UCSD-AML1 (cell line): Measurements from ENCODE around the gene PPOX.

Experiments used
- DNase-seq: peaks from one replicate; lab custom pipeline; 2025; ENCODE audit not compliant: unreplicated experiment; lab: John Stamatoyannopoulos, UW

The PPOX gene

DNA sequence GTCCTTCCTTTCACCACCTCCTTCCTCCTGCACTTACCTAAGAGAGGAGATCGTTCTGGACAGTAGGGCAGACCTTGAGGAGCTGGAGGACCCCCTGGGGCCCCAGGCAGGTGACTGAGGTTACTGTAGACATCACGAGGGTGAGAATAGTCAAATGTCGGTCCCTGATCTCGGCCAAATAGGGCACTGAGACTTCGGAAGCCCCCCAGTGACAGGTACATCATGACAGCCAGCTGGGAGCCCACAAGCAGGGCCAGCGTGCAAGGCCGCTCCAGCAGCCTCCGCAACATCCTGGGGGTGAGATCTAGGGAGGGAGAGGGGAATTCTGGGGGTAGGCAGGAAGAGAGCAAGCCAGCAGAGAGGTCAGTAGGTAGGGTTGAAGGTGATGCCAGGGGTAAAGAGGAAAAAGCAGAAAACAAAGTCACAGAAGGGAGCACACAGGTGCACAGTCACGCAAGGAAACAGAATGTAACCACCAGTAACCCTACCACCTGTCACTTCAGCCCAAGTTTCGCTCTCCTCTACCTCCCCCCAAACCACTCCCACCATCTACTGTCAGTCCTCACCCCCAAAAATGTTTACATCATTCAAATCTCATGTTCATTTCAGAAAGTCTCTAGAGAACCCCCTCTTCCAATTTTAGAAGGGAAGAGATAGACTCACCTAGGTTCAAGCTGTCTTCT lies 9.7 kb downstream of the PPOX start:
- no peak for DNase-seq

DNA sequence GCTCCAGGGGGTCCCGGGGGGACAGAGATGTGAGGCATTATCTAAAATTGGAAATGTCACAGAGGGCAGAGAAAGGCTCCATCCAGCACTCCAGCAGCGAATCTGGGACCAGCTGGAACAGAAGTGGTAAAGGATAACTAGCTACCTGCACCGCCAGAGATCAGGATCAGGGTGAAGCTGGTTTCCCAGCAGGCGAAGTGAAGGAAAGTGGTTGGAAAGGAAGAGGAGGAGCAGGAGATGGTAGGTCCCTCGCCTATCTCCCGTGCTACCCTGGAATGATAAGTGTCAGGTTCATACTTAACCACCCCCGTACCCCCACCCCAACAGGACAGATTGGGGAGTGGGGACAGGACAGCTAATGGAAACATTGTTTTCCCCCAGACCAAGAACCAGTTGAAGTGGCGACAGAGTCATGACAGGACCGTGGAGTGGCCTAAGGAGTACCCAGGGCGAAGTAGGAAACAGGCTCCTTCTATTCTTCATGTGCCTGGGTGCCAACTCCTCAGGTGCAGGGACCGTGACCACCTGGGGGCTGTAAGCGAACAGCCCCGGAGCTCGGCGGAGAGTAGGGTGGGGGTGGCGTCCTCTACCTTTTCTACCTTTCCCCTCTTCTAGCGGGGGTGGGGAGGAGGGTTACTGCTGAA lies 10.4 kb downstream of the PPOX start:
- no peak for DNase-seq

DNA sequence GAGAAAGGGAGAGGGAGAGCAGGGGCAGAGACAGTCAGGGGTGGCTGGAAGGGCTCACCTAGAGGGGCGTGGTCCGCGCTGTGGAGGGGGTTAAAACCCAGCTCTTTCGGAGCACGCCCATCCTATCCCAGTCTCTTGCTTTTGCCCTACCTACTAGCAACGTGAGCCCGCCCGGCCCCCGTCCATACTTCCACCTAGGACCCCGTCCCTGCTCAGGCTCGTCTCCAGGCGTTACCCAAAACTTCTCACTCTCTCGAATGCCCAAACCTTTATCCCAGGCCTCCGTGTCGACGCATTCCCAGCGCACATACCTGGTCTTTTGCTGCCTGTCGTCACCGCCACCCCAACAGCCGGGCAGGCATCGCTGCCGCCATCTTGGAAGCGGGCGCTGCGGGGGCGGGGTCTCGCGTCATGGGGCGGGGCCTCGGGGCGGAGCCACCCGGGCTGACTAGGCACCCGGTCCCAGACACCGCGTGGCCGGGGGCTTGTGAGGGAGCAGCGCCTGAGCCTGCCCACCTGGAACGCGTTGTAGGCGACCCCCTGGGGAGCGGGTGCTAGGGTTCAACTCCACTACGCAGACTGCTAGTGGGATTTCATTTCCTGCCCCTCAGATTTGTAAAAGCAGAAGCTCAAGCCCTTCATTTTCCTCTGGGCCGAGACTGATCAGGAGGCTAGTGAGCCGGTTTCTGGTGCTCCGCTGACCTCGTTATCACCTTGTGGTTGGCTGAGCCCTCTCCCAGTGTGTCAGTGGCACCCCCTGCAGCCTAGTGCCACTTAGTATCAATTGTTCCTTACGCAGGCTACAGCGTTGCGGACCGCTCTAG lies 11.1 kb downstream of the PPOX start, which contains the start of gene B4GALT3:
B4GALT3 (minus strand) TSS at position 396 of the 824 bp plus-strand sequence. CDS start 1,447 bp downstream, outside the sequence.
- DNase-seq = peak; percentile 89

DNA sequence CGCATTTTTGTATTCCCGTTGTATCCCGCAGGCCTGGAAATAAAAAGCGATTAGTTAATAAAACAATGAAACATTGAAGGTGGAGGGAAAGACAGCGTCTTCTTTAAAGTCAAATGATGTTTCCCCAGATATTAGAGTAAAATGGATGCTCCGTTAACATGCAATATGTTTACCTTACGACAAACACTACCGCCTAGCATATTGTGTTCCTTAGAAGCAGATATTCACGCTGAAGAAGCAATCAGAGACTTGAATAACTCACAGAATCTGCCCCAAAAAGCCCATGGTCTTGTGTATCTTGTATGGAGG lies 11.7 kb downstream of the PPOX start:
- no peak for DNase-seq

DNA sequence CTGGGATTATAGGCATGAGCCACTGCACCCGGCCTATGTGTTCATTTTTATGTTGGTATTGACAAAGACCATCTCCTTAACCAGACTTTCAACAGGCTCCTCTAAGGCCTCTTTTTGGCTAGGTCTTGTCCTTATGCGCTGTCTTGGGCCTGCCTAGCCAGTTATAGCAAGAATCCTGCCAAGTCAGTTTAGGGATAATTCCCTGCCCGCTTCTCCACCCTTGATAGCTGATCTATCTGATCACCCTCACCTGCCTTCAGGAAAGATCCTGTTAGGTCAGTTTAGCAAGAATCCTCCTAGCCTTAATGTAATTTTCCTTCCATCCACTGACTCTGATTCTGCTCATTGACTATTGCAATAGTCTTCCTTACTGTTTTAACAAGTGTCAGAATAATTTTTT lies 13.5 kb downstream of the PPOX start:
- no peak for DNase-seq

DNA sequence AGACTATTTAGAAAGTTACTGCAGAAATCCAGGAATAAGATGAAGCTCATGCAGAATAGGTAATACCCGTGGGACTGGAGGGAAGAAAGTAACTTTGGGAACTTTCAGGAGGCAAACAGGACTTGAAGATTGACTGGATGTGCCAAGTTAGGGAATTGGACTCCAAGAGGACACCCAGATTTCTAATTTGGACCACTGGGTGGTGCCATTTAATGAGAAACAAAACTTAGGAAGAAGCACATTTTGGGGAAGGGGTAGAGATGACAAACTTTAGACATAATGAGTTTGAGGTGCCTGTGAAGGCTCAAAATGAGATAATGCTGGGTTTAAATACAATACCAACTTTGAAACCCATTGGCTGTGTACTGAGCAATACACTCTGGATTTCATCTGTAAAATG lies 14.4 kb downstream of the PPOX start:
- no peak for DNase-seq

DNA sequence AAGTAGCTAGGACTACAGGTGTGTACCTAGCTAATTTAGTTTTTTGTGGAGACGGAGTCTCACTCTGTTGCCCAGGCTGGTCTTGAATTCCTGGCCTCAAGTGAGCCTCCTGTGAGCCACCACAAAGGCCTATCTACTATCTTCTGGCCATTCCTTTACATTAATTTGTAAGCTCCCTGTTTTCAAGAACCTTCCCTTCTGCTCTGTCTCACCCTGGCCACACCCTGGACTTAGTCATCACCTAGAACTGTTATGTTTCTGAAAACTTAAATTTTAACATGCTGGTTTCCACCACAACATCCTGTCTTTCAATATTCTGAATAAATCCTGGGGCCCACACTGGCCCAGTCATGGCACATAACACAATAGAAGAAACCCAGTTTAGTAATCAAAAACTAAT lies 16.0 kb downstream of the PPOX start:
- DNase-seq = no peak

DNA sequence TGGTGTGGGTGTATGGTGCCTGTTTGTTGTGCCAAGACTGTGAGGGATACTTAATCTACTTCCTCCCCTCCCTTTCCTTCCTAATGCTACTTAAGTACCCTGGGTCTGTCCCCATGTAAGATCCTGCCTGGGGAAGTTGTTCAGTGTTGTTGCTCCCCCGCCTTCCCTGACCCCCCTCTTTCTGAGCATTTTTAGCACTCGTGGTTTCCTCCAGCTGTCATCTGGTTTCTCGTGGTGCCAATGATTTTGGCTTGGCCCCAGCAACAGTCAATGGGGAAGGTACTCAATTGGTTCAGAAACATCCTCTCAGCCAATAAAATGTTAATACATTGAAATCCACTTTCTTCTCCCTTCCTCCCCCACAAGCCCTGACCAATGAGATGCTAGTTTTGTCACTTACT lies 19.1 kb downstream of the PPOX start:
- DNase-seq = peak; percentile 88

DNA sequence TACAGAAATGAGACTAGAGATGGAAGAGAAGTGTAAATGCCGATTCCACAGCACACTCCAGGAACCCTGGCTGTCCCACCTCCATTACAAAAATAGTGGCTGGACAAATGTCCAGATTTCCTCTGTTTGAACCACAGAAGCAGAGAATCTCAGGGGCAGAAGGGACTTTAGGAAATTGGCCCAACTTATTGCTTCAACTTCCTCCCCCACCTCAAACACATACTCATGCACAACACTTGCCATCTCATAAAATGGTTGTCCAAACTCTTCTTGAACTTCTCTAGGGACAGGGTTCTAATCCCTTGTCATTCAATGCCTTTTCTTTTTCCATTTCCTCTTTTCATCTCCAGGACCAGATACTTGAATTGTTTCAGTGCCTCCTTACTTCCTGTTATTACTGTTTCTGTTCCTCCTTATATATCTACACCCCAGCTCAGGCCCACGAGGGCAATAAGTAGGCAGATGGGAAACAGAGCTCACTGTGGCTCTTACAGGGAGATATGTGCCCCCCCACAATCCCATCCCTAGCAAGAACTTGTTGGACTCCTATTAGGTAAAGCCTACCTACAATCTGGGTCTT lies 19.6 kb downstream of the PPOX start:
- DNase-seq = peak; percentile 37

DNA sequence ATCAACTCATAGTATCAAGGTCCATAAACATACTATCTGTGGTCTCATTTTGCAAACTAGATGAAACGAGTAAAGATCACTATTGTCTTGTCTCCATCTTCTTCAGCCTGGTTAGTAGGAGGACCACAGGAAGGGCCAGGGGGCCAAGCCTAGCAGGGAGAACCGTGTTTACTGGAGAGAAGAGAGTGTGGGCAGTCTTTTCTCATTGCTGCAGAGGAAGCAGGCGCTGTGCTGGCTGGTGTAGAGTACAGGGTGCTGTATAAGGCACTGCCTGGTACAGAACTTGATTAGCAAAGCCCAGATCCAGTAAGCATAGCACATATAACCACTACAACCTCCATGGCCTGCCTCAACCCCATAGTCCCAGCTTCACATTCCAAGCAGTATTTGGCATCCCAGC lies 21.1 kb downstream of the PPOX start:
- no peak for DNase-seq

DNA sequence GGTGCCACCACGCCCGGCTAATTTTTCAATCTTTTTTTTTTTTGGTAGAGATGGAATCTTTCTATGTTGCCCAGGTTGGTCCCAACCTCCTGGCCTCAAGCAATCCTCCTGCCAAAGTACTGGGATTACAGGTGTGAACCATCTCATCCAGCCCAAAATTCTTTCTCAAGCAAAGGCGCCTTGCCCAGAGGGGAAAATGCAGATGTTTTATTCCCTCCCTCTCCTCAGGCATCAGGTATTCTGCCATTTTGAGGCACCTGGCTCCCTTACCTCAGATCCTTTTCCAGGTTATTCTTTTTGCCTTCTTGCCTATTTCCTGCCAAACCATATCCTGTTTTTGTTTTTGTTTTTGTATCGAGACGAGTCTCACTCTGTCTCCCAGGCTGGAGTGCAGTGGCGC lies 22.2 kb downstream of the PPOX start:
- DNase-seq = no peak

DNA sequence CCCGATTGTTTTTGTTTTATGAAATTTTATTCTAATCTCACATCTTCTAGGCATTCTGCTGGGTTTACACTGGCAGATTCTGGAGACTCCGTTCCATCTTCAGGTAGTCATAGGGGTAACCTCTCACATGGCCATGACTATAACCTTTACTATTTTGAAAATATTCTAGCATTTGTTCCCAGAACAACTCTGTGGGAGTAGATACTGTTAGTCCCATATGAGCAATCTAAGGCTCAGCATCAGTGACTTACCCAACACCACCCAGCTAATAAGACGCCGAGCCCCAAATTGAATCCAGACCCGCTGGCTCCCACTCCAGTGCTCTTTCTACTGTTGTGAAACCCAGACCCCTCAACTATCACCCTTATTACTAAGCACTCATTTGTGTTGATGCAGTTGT lies 22.8 kb downstream of the PPOX start:
- no peak for DNase-seq

DNA sequence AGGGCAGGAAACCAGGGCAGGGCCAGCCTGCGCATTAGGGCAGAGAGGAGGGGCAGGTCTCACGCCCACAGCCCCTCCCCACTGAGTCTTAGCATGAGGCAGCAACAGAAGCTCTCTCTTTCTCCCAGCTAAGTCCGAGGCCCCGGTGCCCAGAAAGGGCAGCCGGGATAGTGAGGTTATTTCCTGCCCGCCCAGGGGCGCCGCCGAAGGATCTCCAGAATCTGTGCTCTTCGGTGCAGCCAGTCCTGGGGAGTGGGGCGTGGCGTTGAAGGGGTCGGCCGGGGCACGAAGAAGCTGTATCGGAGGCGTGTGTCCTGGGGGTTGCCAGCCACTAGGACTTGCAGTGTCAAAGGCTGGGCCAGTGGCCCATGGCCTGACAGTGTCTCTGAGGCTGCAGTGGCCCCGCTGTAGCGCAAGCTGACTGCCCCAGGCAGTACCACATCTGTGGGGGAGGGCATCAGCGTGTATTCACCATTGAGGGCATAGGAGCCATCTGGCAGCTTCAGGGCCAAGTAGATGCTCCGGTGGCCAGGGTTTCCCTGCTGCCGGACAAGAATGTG lies 24.8 kb downstream of the PPOX start:
- no peak for DNase-seq

DNA sequence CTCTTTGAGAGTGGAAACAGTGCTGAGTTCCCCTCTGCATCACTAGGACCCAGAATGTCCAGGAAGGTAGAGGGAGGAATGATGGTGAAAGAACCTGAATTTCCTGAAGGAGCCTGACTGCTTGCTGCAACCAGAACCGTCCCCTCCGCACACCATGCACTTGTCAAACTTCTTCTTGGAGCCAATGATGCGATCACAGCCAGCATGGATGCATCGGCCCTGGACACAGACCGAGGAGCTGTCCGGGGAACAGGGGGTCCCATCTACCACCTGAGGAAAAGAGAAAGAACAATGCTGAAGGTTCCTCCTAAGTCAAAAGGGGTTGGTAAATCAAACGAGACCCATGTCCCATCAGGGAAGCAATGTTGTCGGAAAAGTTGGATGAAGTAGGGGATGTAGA lies 25.7 kb downstream of the PPOX start:
- DNase-seq = no peak

DNA sequence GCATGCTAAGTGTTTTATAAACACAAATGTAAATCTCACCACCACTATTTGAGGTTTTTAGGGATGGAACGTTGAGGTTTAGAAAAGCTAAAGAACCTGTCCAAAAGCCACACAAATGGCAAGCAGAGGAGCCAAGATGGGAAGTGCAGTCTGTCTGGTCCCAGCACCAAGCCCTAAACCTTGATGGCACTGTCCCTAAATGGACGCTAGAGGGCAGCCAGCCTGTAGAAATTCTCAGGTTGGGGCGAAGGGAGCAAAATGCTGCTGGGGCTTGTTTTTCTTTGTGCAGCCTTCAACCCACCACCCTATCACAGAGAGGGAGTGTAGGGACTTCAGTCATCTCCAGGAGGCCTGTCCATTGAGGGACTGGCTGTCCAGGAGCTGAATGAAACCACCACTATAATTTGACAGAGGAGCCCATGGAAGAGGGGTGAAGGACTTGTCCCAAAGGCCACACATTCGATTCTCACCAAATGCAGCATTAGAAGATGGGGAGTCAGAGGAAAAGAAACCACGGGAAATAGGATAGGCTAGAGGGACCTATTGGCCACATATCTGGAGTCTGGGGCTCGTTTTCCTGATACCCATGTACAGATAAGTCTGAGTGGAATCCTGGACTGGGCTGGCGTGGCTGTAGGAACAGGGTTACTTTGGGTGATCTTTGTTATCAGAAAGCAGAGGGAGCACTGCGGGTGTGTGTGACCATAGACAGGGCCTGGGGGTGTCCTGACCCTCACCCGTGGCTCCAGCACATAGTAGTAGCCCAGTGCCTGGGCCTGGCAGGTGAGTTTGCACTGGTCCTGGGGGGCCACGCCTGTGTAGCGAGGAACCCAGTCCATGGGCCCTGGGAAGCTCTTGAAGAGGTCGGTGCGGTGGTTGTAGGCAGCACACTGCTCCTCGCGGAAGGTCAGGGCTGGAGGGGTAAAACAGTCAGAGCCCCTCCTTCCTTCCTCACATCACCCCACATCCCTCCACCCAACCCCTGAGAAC lies 26.5 kb downstream of the PPOX start:
- DNase-seq = peak; percentile 60

DNA sequence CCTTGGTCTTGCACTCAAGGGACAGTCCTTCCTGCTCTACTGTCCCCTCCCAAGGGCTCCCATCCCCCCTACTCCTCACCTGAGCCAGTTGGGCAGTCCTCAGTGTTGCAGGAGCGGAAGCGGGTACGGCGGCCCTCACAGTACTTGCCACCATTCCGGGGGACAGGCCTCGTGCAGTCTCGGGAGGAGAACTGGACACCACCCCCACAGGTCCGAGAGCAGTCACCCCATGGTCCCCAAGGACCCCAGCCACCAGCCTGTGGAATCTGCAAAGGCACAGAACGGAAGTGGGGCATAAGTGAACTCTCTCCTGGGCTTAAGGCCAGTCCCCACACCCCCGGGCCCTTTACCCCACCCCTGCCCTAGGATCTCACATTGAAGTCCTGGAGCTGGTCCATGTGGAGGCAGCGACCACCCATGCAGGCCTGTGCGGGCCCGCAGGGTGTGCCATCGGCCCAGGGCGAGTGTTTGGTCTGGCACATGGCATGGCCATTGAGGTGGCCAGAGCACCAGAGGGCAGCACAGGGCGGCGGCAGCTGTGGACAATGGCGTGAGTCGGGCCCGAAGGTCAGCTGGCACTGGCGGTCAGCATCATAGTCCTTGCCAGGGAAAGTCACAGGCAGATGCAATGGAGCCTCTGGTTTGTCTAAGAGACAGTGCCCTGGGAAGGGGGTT lies 27.5 kb downstream of the PPOX start:
- DNase-seq = no peak

DNA sequence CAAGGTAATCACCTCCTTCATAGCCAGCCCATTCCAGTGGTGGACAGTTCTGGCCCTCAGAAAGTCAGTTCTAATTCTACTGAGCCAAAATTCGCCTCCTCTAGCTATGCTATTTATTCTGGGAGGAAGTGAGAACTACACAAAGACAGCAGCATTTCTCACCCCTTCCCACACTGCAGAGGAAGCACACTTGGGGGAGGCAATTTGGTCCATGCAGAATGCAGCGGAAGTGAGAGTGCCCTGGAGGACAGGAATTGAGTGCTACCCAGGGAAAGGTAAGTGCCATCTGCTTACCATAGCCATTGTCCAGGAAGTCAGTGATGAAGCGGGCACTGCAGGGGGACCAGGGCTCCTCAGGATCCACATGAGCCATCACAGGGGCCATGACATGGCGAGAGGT lies 28.9 kb downstream of the PPOX start:
- DNase-seq = no peak

DNA sequence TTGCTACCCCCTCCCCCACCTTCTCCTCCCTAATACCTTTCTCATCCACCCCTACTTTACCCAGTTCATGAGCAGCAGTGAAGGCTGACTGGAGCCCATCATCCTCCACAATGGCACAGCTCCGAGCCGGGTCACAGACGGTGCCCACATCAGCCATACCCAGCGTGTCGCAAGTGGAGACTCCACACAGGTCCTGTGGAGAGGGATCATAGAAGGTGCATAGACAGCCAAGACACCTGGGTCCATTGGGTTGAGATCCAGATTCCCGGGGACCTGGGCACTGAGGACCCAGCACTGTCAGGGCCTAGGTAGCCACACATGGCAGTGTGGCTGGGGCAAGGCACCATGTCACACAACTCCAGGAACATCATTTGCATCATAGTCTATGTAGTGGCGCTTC lies 29.9 kb downstream of the PPOX start:
- no peak for DNase-seq

DNA sequence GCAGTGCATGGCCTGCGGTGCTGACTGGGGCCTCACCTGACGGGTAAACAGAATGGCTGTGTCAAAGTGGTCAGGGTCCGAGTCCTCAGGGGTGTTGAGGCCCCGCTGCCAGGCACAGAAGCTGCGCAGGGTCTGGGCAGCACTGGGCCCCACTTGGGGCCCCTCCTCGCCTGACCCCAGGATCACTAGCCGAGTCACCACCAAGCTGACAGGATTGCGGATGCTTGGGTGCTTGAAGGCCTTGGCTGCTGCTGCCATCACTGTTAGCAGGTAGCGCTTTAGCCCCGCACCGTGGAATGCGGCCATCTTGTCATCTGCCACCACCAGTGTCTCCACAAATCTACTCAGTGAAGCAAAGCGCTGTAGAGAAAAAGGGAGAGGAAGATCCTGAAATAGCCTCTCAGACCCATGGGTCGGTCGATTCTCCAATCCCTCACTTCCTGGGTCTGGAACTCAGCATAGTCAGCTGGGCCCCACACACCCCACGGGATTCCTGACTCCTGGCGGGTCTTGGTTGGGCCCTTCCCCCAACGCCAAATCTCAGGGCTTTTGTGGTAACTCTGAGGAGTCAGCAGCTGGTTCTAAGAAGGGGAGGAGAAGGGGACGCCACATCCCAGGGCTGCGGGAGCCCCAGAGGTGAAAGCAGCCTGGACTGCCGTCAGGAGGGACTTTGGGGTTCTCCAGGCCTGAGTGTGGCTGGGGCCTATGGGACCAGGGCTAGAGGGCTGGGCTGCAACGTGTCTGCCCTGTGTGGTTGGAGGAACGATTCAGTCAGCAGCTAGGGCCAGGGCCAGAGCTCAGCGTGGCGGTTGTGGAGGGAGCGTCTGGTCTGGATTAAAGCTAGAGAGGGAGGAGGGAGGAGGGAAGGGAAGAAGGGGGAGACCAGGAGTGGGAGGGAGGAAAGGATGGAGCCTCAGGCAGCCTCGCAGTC lies 30.6 kb downstream of the PPOX start:
- no peak for DNase-seq
